IMR-90 (cell line): ENCODE measurements around the gene ACOT9. TPM values are rescaled to one million over a fixed set of nuclear protein-coding genes. Genes with fewer than 3 reads are reported as not detected.

Experiments used
- ATAC-seq: fragments of 200-7000 bp; cut with Tn5 transposase; 2 replicates; pipeline ENCODE4 v1.9.1; 2020; ENCODE audit warnings: low read depth, mild to moderate bottlenecking, moderate library complexity
- BruUV-seq: library from RNA; stranded (reverse); fragments of 400-500 nt; replicated peaks from 2 replicates; lab custom pipeline; 2021; lab: Mats Ljungman, UMichigan
- CTCF ChIA-PET: fragments of 300-600 bp; formaldehyde crosslinking; extraction: SDS; loops from one replicate; lab custom pipeline; 2021; ENCODE audit warnings: antibody characterized with exemption; lab: Yijun Ruan, JAX
- POLR2A ChIA-PET: fragments of 300-600 bp; sonication (Branson Sonifier 250); formaldehyde crosslinking; loops from one replicate; lab custom pipeline; 2022; ENCODE audit warnings: antibody characterized with exemption; ENCODE audit not compliant: unreplicated experiment; lab: Charles Lee
- DNase-seq: peaks from one replicate; pipeline ENCODE4 v3.0.0; 2013
- H2AFZ ChIP-seq: replicated peaks from 2 replicates; pipeline ENCODE3; 2013; ENCODE audit warnings: low read length, mild to moderate bottlenecking; ENCODE audit not compliant: poor library complexity
- H2AK5ac ChIP-seq: 2 replicates; pipeline ENCODE4 v1.6.1; 2013; ENCODE audit warnings: low read depth, low read length, inconsistent platforms
- H2AK9ac ChIP-seq: replicated peaks from 2 replicates; pipeline ENCODE3; 2013; ENCODE audit warnings: mild to moderate bottlenecking, low read depth, low read length, moderate library complexity; ENCODE audit not compliant: poor library complexity
- H2BK120ac ChIP-seq: 2 replicates; pipeline ENCODE4 v1.6.1; 2013; ENCODE audit warnings: low read depth, low read length, inconsistent platforms
- H2BK15ac ChIP-seq: 3 replicates; pipeline ENCODE4 v1.6.1; 2013; ENCODE audit warnings: low read depth, low read length, inconsistent platforms
- H2BK20ac ChIP-seq: 2 replicates; pipeline ENCODE4 v1.6.1; 2013; ENCODE audit warnings: low read depth, mild to moderate bottlenecking, inconsistent platforms, low read length, moderate library complexity
- H2BK5ac ChIP-seq: 2 replicates; pipeline ENCODE4 v1.6.1; 2013; ENCODE audit warnings: mild to moderate bottlenecking, low read depth, low read length, inconsistent platforms; ENCODE audit not compliant: poor library complexity, severe bottlenecking
- H3K14ac ChIP-seq: replicated peaks from 2 replicates; pipeline ENCODE4 v1.6.1; 2013; ENCODE audit warnings: low read depth, low read length, inconsistent platforms
- H3K18ac ChIP-seq: 2 replicates; pipeline ENCODE4 v1.6.1; 2013; ENCODE audit warnings: low read depth, low read length, control low read depth
- H3K23ac ChIP-seq: 2 replicates; pipeline ENCODE4 v1.6.1; 2013; ENCODE audit warnings: low read depth, low read length, inconsistent platforms
- H3K27ac ChIP-seq: 2 replicates; pipeline ENCODE4 v1.5.1; 2013; ENCODE audit warnings: mild to moderate bottlenecking, control low read depth, low read length; ENCODE audit not compliant: insufficient read depth
- H3K27me3 ChIP-seq: 2 replicates; pipeline ENCODE4 v1.6.1; 2013; ENCODE audit warnings: low read length; ENCODE audit not compliant: control insufficient read depth, insufficient read depth
- H3K36me3 ChIP-seq: 2 replicates; pipeline ENCODE4 v1.6.1; 2013; ENCODE audit warnings: low read length, mixed read lengths; ENCODE audit not compliant: control insufficient read depth, insufficient read depth
- H3K4ac ChIP-seq: 2 replicates; pipeline ENCODE4 v1.6.1; 2013; ENCODE audit warnings: low read depth, low read length, inconsistent platforms
- H3K4me1 ChIP-seq: 2 replicates; pipeline ENCODE4 v1.6.1; 2013; ENCODE audit warnings: low read length, mixed read lengths; ENCODE audit not compliant: control insufficient read depth, insufficient read depth
- H3K4me2 ChIP-seq: 2 replicates; pipeline ENCODE4 v1.6.1; 2013; ENCODE audit warnings: low read depth, mild to moderate bottlenecking, control low read depth, low read length, moderate library complexity
- H3K4me3 ChIP-seq: 2 replicates; pipeline ENCODE4 v1.5.1; 2013; ENCODE audit warnings: low read depth, mild to moderate bottlenecking, control low read depth, low read length, moderate library complexity; ENCODE audit not compliant: insufficient read depth
- H3K56ac ChIP-seq: 2 replicates; pipeline ENCODE4 v1.6.1; 2013; ENCODE audit warnings: low read length, inconsistent platforms; ENCODE audit not compliant: insufficient read depth; ENCODE audit errors: extremely low read depth
- H3K79me1 ChIP-seq, 2 experiments: 2 replicates each; pipeline ENCODE4 v1.6.1; 2013; ENCODE audit warnings: low read length in 2 of 2, inconsistent platforms in 1 of 2, low read depth in 1 of 2
- H3K9ac ChIP-seq: 2 replicates; pipeline ENCODE4 v1.6.1; 2013; ENCODE audit warnings: low read depth, low read length, control low read depth
- H3K9me1 ChIP-seq: 2 replicates; pipeline ENCODE4 v1.6.1; 2013; ENCODE audit warnings: low read length, inconsistent platforms; ENCODE audit not compliant: insufficient read depth
- H3K9me3 ChIP-seq: 2 replicates; pipeline ENCODE4 v1.6.1; 2013; ENCODE audit warnings: low read length; ENCODE audit not compliant: control insufficient read depth, insufficient read depth
- H4K20me1 ChIP-seq: 2 replicates; pipeline ENCODE4 v1.6.1; 2013; ENCODE audit warnings: low read length, inconsistent platforms; ENCODE audit not compliant: insufficient read depth
- H4K5ac ChIP-seq: 2 replicates; pipeline ENCODE4 v1.6.1; 2013; ENCODE audit warnings: mild to moderate bottlenecking, low read depth, low read length, control low read depth
- H4K8ac ChIP-seq, 2 experiments: 2 replicates each; pipeline ENCODE4 v1.6.1; 2013; ENCODE audit warnings: low read depth in 2 of 2, low read length in 2 of 2, control low read depth in 1 of 2, inconsistent platforms in 1 of 2
- H4K91ac ChIP-seq: 2 replicates; pipeline ENCODE4 v1.6.1; 2013; ENCODE audit warnings: low read depth, low read length, inconsistent platforms; ENCODE audit not compliant: insufficient read depth
- CEBPB ChIP-seq: IDR thresholded peaks from 2 replicates; pipeline ENCODE4 v1.6.1; 2012; ENCODE audit warnings: low read depth, low read length, improper control_type of control experiment
- POLR2A ChIP-seq: IDR thresholded peaks from 2 replicates; pipeline ENCODE4 v1.6.1; 2012; ENCODE audit warnings: mild to moderate bottlenecking, low read depth, low read length
- WGBS, 2 experiments: methylation state at CpG; one replicate each; pipeline versions ENCODE4 v1.1.5 to v1.1.7; 2013; ENCODE audit warnings: missing lambda C conversion rate in 2 of 2; ENCODE audit not compliant: insufficient read length in 1 of 2; ENCODE audit errors: extremely low coverage in 2 of 2; 5-methylcytosine and 5-hydroxymethylcytosine counted together
- dilution Hi-C: fragments of 300-500 bp; cut with HindIII; formaldehyde crosslinking; loops from one replicate; pipeline ENCODE4 v1.14.3; 2018; ENCODE audit warnings: low sequenced_read_pairs; ENCODE audit not compliant: unreplicated experiment
- in situ Hi-C: fragments of 300-500 bp; cut with MboI; formaldehyde crosslinking; loops from 3 replicates; pipeline ENCODE4 v1.14.3; 2019; ENCODE audit warnings: low sequenced_read_pairs, inconsistent platforms, mixed read lengths
- intact Hi-C: fragments of 100-400 bp; cut with micrococcal nuclease; formaldehyde crosslinking; loops from 2 replicates; pipeline ENCODE4 v1.10.0; 2022
- polyA plus RNA-seq, 3 experiments: library from polyadenylated mRNA; depleted of rRNA; stranded (reverse); fragments of >200 nt; gene quantifications; 2 replicates each; pipeline ENCODE4 v1.2.3, GENCODE V29; 2012; ENCODE audit warnings: low replicate concordance in 1 of 3
- total RNA-seq: library from RNA; depleted of rRNA; stranded (reverse); fragments of >200 nt; gene quantifications from 2 replicates; pipeline ENCODE4 v1.2.3, GENCODE V29; 2012
- TF ChIP-seq, protein P1 (sequence below): fragments of 150-350 bp; IDR thresholded peaks from 2 replicates; pipeline ENCODE4 v1.6.1; 2017; ENCODE audit warnings: mild to moderate bottlenecking, antibody characterized with exemption, low read length, low read depth

The ACOT9 gene
- total and polyA plus RNA-seq, 2 of the 4 experiments (the other 2 are of a cell fraction), result 43.5 to 47.3 TPM

DNA sequence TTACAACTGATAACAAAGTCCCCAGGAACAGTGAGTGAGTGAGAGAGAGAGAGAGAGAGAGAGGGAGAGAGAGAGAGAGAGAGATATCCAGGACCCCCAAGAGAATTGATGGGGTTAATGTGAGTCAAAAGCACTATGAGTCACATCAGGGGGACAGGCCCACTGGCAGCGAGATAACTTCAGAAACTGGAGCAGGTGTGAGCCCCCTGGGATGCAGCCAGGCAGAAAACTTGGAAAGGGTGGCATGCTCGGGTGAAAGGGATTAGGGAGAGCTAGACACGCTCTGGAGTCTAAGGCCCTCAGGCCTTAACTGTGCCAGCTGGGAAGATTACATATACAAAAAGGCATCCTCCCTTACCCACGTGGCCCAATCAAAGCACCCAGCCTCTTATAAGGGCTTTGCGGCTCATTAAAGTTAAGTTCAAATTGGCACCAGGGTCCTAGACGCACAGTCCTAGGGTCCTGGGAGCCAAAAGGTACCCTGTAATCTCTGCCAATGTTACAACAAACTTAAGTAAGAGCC, 841 bp downstream of the ACOT9 start:
- TF ChIP-seq POLR2A (peak; percentile 83), CEBPB (no peak)
- TF ChIP-seq, protein P1, sequence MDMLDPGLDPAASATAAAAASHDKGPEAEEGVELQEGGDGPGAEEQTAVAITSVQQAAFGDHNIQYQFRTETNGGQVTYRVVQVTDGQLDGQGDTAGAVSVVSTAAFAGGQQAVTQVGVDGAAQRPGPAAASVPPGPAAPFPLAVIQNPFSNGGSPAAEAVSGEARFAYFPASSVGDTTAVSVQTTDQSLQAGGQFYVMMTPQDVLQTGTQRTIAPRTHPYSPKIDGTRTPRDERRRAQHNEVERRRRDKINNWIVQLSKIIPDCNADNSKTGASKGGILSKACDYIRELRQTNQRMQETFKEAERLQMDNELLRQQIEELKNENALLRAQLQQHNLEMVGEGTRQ, result peak; percentile 86
- CTCF ChIA-PET, result interaction anchor here (1.5 kb wide), 1 partner anchor 159 kb away, joined by 7 read pairs; no protein-coding TSS in a partner anchor
- no peaks in the 10 kb centered on the region for H3K9me3 ChIP-seq
- no peaks in the 10 kb centered on the region for H3K9me1 ChIP-seq
- in situ Hi-C loops (loop anchor here (10.0 kb wide), 1 partner anchor 163 kb away; the partner anchor contains the start of genes APOO and CXorf58), dilution Hi-C loops (no loop called here), intact Hi-C loops (no loop called here)
- H3K14ac ChIP-seq, result peak overlapping the region; percentile 94
- H4K91ac ChIP-seq, result peak overlapping the region; percentile 84; the same call in 1 of the 2 replicates
- H3K4ac ChIP-seq, result peak overlapping the region; percentile 75
- H4K8ac ChIP-seq, result peak overlapping the region; percentile 42 to 90
- H3K56ac ChIP-seq, result peak overlapping the region; percentile 87
- peak overlapping the region; percentile 78 for H2BK5ac ChIP-seq
- no TSS peak for BruUV-seq
- H2AK9ac ChIP-seq, result peak overlapping the region; percentile 65
- H2BK15ac ChIP-seq, result peak overlapping the region; percentile 14; the same call in 1 of the 3 replicates
- POLR2A ChIA-PET, result interaction anchor here (1.1 kb wide), 1 partner anchor 159 kb away, joined by 4 read pairs; no protein-coding TSS in a partner anchor
- ATAC-seq (peak; percentile 21), DNase-seq (peak; percentile 74)
- H2AK5ac ChIP-seq, result 0 out of 2 replicates have a peak overlapping the region, but pooled peaks have one; percentile 45
- H3K4me2 ChIP-seq, result peak overlapping the region; percentile 72
- peak overlapping the region; percentile 73 for H2AFZ ChIP-seq
- peaks cover 19% of the 10 kb centered on the region for H4K20me1 ChIP-seq
- H3K23ac ChIP-seq, result peak overlapping the region; percentile 59; the same call in 1 of the 2 replicates
- no peaks in the 10 kb centered on the region for H3K4me1 ChIP-seq
- WGBS, 2 experiments, result no CpG with 5 or more reads among the region's 6 CpGs
- H4K5ac ChIP-seq, result 0 out of 2 replicates have a peak overlapping the region, but pooled peaks have one; percentile 49
- 0 out of 2 replicates have a peak overlapping the region, but pooled peaks have one; percentile 21 for H3K18ac ChIP-seq
- peak overlapping the region; percentile 96 for H3K27ac ChIP-seq
- peak overlapping the region; percentile 94 for H3K4me3 ChIP-seq
- no peaks in the 10 kb centered on the region; a peak in 1 of 4 replicates for H3K79me1 ChIP-seq
- H2BK20ac ChIP-seq, result no peak overlapping the region
- no peaks in the 10 kb centered on the region for H3K27me3 ChIP-seq
- H3K36me3 ChIP-seq, result no peaks in the 10 kb centered on the region
- peak overlapping the region; percentile 32; the same call in 1 of the 2 replicates for H2BK120ac ChIP-seq
- peak overlapping the region; percentile 89 for H3K9ac ChIP-seq
